Activated T-cell treated with anti-CD3 and anti-CD28 coated beads for 48 hours (primary cell): ENCODE results near the gene ACYP2.
A peak's percentile ranks its signal among the peaks of the same experiment; 100 is the strongest.
"Not testable (repeated sequence)": the region's sequence is repeated elsewhere in the genome, so short reads cannot be mapped to it uniquely, and the experiment has no call there.

Source experiments
- DNase-seq: peaks from one replicate; pipeline ENCODE4 v3.0.0-alpha.2; 2020; ENCODE audit warnings: low read depth

The ACYP2 gene

GRCh38 chr2:54115284-54116137 is at the start of gene ACYP2:
TSS of gene ACYP2 (plus strand) at chr2:54115615.
- DNase-seq, result peak; percentile 88

GRCh38 chr2:54065891-54066290 is 49.5 kb upstream of the ACYP2 start:
- no peak for DNase-seq

GRCh38 chr2:54067851-54068375 is 47.5 kb upstream of the ACYP2 start:
- no peak for DNase-seq

- DNase-seq, result not testable (repeated sequence)
Observed at GRCh38 chr2:54072483-54072882, 42.9 kb upstream of the ACYP2 start.

- no peak for DNase-seq
Observed at GRCh38 chr2:54073796-54074195, 41.6 kb upstream of the ACYP2 start.

GRCh38 chr2:54074606-54075341 is 40.6 kb upstream of the ACYP2 start:
- DNase-seq, result no peak

GRCh38 chr2:54076586-54076985 is 38.8 kb upstream of the ACYP2 start:
- no peak for DNase-seq

GRCh38 chr2:54077088-54077900 is 38.1 kb upstream of the ACYP2 start:
- no peak for DNase-seq

GRCh38 chr2:54079331-54079730 is 36.1 kb upstream of the ACYP2 start:
- DNase-seq, result no peak

GRCh38 chr2:54081574-54081973 is 33.8 kb upstream of the ACYP2 start:
- DNase-seq, result peak; percentile 61

- no peak for DNase-seq
Observed at GRCh38 chr2:54083021-54083420, 32.4 kb upstream of the ACYP2 start.

- no peak for DNase-seq
Observed at GRCh38 chr2:54083445-54083844, 32.0 kb upstream of the ACYP2 start.

GRCh38 chr2:54084600-54084999 is 30.8 kb upstream of the ACYP2 start:
- DNase-seq, result no peak

- DNase-seq, result no peak
Observed at GRCh38 chr2:54085069-54085468, 30.3 kb upstream of the ACYP2 start.

- no peak for DNase-seq
Observed at GRCh38 chr2:54086157-54086556, 29.3 kb upstream of the ACYP2 start.

GRCh38 chr2:54088191-54088634 is 27.2 kb upstream of the ACYP2 start:
- no peak for DNase-seq

GRCh38 chr2:54088719-54089118 is 26.7 kb upstream of the ACYP2 start:
- DNase-seq, result no peak

- DNase-seq, result no peak
Observed at GRCh38 chr2:54090521-54091117, 24.8 kb upstream of the ACYP2 start.

- DNase-seq, result no peak
Observed at GRCh38 chr2:54092940-54093339, 22.5 kb upstream of the ACYP2 start.

GRCh38 chr2:54095406-54095805 is 20.0 kb upstream of the ACYP2 start:
- not testable (repeated sequence) for DNase-seq

- DNase-seq, result not testable (repeated sequence)
Observed at GRCh38 chr2:54096141-54096540, 19.3 kb upstream of the ACYP2 start.

GRCh38 chr2:54097124-54097523 is 18.3 kb upstream of the ACYP2 start:
- DNase-seq, result no peak
